ENCODE results near the gene MCTS1. TPM values are rescaled to one million over a fixed set of nuclear protein-coding genes. Genes with fewer than 3 reads are reported as not detected.
A peak's percentile ranks its signal among the peaks of the same experiment; 100 is the strongest.
"Not testable (repeated sequence)": the region's sequence is repeated elsewhere in the genome, so short reads cannot be mapped to it uniquely, and the experiment has no call there.

Gene MCTS1
- total and polyA plus RNA-seq, 9 donors, result 11.8 to 46.9 (median 20.6) TPM

GRCh38 chrX:120629667-120630537, 26.0 kb downstream of the MCTS1 start, which contains the start of gene C1GALT1C1:
TSS of gene C1GALT1C1 (minus strand) at chrX:120630054. CDS start at chrX:120627166, 2,888 bp downstream.
- H3K27ac ChIP-seq, result peak within 1 kb of the TSS in 1 of 2 donors; percentile 67
- H3K27me3 ChIP-seq, result no peaks in the 10 kb centered on the region
- intact Hi-C loops (cut with DNase I), result loop anchor here in 1 of 4 donors (2.0 kb wide), 1 partner anchor 69 kb away; the partner anchor contains the start of gene CUL4B
- DNase-seq, result peak; percentile 86 to 94 (median 89)
- no peaks in the 10 kb centered on the region for H3K9me3 ChIP-seq
- no peaks in the 10 kb centered on the region for H3K36me3 ChIP-seq
- no peaks in the 10 kb centered on the region for H3K4me1 ChIP-seq (ENCODE audit: insufficient read depth)
- 29 to 37% (median 34%) methylated on average over 33 to 68 of the region's 68 CpGs for WGBS, 3 donors
- no peak for TF ChIP-seq EP300 (IDR thresholded peaks at IDR 0.05)
- H3K4me3 ChIP-seq, result peak within 1 kb of the TSS; percentile 51

- TF ChIP-seq EP300 (IDR thresholded peaks at IDR 0.05), result no peak
- H3K36me3 ChIP-seq, result no peaks in the 10 kb centered on the region
- no peak overlapping the region for H3K4me3 ChIP-seq
- no peak for DNase-seq
- no peaks in the 10 kb centered on the region for H3K9me3 ChIP-seq
- intact Hi-C loops (cut with DNase I), result no loop called here
- H3K4me1 ChIP-seq (ENCODE audit: insufficient read depth), result no peaks in the 10 kb centered on the region
- no peaks in the 10 kb centered on the region for H3K27me3 ChIP-seq
- no peak overlapping the region for H3K27ac ChIP-seq
- 67 to 81% (median 72%) methylated on average over 4 of the region's 4 CpGs for WGBS, 3 donors
Observed at GRCh38 chrX:120638619-120639018, 34.7 kb downstream of the MCTS1 start.

GRCh38 chrX:120642871-120643270, 39.0 kb downstream of the MCTS1 start:
- intact Hi-C loops (cut with DNase I), result no loop called here
- no peak for DNase-seq
- 42 to 53% (median 48%) methylated on average over 2 of the region's 2 CpGs for WGBS, 3 donors
- H3K36me3 ChIP-seq, result no peaks in the 10 kb centered on the region
- H3K4me1 ChIP-seq (ENCODE audit: insufficient read depth), result no peaks in the 10 kb centered on the region
- no peak overlapping the region for H3K27ac ChIP-seq
- H3K27me3 ChIP-seq, result no peaks in the 10 kb centered on the region
- TF ChIP-seq CTCF (IDR thresholded peaks at IDR 0.05), result no peak
- TF ChIP-seq POLR2A (IDR thresholded peaks at IDR 0.05), result no peak
- TF ChIP-seq EP300 (IDR thresholded peaks at IDR 0.05), result no peak
- no peak overlapping the region for H3K4me3 ChIP-seq
- no peaks in the 10 kb centered on the region for H3K9me3 ChIP-seq

- H3K36me3 ChIP-seq, result no peaks in the 10 kb centered on the region
- TF ChIP-seq CTCF (IDR thresholded peaks at IDR 0.05) (no peak), EP300 (IDR thresholded peaks at IDR 0.05) (no peak), POLR2A (IDR thresholded peaks at IDR 0.05) (no peak)
- H3K27ac ChIP-seq, result no peak overlapping the region
- H3K4me3 ChIP-seq, result no peak overlapping the region
- WGBS, 3 donors, result 70 to 77% (median 75%) methylated on average over 4 of the region's 4 CpGs
- H3K9me3 ChIP-seq, result no peaks in the 10 kb centered on the region
- DNase-seq, result no peak
- no peaks in the 10 kb centered on the region for H3K27me3 ChIP-seq
- H3K4me1 ChIP-seq (ENCODE audit: insufficient read depth), result no peaks in the 10 kb centered on the region
- intact Hi-C loops (cut with DNase I), result no loop called here
Observed at GRCh38 chrX:120647127-120647526, 43.2 kb downstream of the MCTS1 start.

GRCh38 chrX:120652256-120652655, 48.4 kb downstream of the MCTS1 start:
- H3K4me3 ChIP-seq; DNase-seq; intact Hi-C loops (cut with DNase I); H3K27ac ChIP-seq; H3K9me3 ChIP-seq; H3K27me3 ChIP-seq; H3K4me1 ChIP-seq (ENCODE audit: insufficient read depth); H3K36me3 ChIP-seq: not testable (repeated sequence)
- 63 to 83% (median 64%) methylated on average over 1 of the region's 1 CpG for WGBS, 3 donors

- intact Hi-C loops (cut with DNase I), result no loop called here
- TF ChIP-seq EP300 (IDR thresholded peaks at IDR 0.05) (no peak), CTCF (IDR thresholded peaks at IDR 0.05) (no peak), POLR2A (IDR thresholded peaks at IDR 0.05) (no peak)
Observed at GRCh38 chrX:120653000-120653399, 49.1 kb downstream of the MCTS1 start.

More at GRCh38 chrX:120653000-120653399, 49.1 kb downstream of the MCTS1 start:
- no peaks in the 10 kb centered on the region for H3K36me3 ChIP-seq
- no peak overlapping the region for H3K4me3 ChIP-seq
- WGBS, 3 donors, result 29 to 55% (median 46%) methylated on average over 3 of the region's 3 CpGs
- DNase-seq, result no peak
- no peaks in the 10 kb centered on the region for H3K9me3 ChIP-seq
- H3K27me3 ChIP-seq, result no peaks in the 10 kb centered on the region
- H3K4me1 ChIP-seq (ENCODE audit: insufficient read depth), result no peaks in the 10 kb centered on the region
- H3K27ac ChIP-seq, result no peak overlapping the region
